Activated naive CD4-positive, alpha-beta T cell treated with Interleukin-2 at 50 U/mL for 16 hours (primary cell): Measurements from ENCODE around the gene CLMN.

Source experiments
- DNase-seq: peaks from one replicate; pipeline ENCODE4 v3.0.0-alpha.2; 2020

Gene CLMN

GRCh38 chr14:95258754-95259593 is 60.7 kb downstream of the CLMN start:
- DNase-seq, result no peak

DNA sequence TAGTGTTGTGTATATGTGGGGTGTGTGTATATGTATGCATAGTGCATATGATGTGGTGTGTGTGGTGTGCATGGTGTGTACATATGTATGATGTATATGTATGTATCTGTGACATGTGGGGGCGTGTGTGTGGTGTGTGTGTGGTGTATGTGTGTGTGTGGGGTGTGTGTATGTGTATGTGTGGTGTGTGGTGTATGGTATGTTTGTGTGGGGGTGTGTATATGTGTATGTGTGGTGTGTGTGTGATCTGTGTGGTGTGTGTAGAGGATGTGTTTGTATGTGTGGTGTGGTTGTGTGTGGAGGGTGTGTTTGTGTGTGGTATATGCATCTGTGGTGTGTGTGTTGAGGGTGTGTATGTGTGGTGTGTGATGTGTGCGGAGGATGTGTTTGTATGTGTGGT is 61.6 kb downstream of the CLMN start:
- no peak for DNase-seq

DNA sequence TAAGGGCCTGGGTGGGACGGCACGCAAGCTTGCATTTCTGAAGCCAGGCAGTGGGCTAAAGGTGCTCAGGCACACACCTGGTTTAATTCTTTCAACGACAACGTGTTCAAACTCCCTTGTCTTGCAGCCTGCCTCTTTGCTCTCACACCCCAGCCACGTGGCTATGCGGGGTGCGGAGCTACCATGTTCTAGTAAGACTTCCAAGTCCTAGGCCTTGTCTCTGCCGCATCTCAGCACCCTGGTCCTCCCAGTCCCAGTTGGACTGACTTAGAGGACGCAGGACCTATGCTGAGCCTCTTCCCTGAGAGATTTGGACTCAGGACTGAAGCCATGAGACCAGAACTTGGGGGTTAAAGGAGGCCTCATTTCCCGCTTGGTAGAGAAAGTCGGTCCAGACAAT is 62.2 kb downstream of the CLMN start:
- DNase-seq, result no peak

GRCh38 chr14:95256776-95257060 is 63.0 kb downstream of the CLMN start:
- DNase-seq, result no peak

- no peak for DNase-seq
These were observed 63.5 kb downstream of the CLMN start for GRCh38 chr14:95256002-95256775.

- DNase-seq, result no peak
These were observed 64.2 kb downstream of the CLMN start for GRCh38 chr14:95255487-95255886.

- DNase-seq, result no peak
These were observed 64.7 kb downstream of the CLMN start for GRCh38 chr14:95255013-95255412.

DNA sequence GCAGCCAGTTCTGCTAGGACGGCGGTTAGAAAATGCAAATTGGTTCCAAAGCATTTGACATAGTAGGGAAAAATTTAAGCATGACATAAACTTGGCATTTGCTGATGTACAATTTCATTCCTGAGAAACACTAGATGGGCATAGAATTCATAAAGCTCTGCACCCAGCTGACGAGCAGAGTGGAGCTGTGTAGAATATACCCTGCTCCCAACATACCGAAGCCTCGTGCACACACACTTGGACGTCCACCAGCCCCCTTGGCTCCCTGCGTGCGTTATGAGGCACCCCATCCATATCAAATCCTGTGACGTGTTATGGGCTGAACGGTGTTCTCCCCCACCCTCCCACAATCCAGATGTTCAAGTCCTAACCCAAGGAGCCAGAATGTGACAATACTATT is 65.4 kb downstream of the CLMN start:
- DNase-seq, result no peak

GRCh38 chr14:95253039-95253630 is 66.6 kb downstream of the CLMN start:
- DNase-seq, result no peak

DNA sequence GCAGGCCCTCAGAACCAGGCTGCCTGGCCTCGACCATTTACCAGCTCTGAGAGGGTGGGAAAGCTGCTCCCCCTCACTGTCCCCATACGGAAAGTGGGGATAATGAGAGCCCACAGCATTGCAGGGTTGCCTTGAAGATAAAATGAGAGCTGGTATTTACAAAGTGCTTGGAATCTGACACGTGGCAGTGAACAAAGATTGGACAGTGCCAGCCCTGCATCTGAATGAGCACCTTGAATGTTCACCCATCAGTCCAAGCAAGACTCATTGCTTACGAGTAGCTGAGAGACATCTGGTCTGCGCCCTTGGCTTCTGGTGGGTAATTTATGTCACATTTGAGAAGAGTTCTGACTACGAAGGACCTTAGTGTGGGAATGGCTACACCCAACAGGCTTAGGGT is 67.5 kb downstream of the CLMN start:
- no peak for DNase-seq

DNA sequence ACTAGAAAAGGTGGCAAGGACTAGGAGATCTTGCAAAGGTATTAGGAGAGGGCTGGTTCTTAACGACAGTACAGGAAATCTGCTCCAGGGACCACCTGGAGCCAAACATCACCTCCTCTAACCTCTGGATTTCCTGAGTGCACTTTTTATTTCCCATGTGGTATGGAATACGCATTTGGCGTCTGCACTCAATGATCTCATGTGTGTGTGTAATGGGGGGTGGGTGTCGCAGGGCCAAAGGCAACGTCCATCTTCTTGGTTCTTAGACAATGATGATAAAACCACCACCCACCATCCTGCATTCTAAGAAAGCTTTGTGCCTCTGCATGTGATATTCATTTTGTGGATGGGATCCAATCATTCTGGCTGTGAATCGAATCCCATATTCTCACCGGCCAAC is 68.8 kb downstream of the CLMN start:
- no peak for DNase-seq

GRCh38 chr14:95250140-95250769 is 69.5 kb downstream of the CLMN start:
- no peak for DNase-seq

DNA sequence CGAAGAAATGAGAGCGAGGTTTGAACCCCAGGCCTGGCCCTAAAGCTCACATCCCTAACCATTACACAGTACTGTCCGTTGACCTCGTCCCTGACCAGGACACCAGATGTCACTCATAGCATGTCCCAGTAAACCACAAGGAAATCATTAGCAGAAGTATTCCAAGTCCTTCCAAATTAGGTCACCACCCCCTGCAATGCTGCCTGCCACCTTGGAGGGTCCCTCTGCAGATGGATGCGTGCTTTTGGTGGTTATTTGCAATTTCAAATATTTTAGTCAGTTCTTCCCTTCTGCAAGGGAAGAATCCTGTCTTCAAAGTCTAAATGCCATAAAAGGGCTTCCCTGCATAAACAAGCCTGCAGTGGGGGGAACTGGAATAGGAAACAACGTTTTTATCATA is 71.3 kb downstream of the CLMN start:
- DNase-seq, result no peak

DNA sequence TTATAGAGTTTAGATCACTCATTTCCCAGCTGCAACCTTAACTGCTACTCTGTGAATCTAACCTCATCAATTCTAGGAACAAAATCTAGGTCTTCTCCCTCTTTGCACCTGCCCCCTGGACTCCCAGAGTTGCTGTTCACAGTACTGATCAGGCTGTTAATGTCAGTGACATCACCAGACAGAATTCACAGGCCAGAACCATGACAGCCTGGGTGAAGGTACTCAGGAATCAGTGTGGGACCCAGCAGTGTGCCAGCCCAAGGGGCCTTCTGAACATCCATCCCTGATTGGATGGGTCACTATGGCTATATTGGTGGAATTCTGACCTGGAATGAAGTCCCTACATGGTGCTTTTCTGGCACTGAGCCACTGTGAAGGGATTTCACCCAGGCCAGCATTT is 72.8 kb downstream of the CLMN start:
- no peak for DNase-seq

DNA sequence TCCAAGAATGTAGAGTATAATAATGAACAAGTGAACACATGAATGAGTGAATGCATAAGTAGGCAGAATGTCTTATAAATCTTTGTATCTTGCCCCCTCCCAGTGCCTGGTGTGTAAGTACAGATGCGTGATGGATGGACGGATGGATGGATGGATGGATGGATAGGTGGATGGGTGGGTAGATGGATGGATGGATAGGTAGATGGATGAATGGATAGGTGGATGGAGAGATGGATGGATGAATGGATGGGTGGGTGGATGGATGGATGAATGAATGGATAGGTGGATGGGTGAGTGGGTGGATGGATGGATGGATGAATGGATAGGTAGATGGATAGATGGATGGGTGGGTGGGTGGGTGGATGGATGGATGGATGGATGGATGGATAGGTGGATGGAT is 74.4 kb downstream of the CLMN start:
- no peak for DNase-seq

DNA sequence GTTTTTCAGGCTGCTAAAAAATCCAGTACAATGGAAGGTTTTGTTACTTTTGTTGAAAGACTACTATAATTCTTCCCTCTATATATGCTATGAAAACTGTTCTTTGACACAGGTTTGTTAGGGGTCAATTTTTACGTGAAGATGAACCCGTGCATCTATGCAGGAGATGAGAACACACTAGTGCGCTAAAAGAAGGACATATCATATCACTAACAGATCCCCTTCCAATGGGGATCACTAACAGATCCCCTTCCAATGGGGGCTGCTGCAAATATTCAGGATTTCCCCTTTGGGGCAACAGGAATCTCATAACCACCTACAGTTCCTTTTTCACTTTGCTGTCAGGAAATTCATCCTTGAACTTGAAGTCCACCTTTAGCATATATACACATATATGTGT is 75.1 kb downstream of the CLMN start:
- DNase-seq, result no peak

DNA sequence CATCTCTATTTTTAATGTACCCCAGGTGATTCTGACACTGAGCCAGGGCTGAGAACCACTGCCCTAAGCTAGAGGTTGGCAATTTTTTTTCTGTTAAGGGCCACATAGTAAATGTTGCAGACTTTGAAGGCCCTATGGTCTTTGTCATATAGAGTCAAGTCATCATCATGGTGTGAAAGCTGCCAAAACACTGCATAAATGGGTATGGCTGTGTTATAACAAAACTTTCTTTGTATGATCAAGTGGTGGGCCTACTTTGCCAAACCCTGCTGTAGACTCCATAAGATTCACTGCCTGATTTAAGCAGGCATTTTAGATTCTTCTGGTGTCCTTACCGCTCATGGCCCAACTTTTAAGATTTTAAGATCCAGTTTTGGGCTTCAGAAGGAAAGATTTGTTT is 76.8 kb downstream of the CLMN start:
- DNase-seq, result no peak

DNA sequence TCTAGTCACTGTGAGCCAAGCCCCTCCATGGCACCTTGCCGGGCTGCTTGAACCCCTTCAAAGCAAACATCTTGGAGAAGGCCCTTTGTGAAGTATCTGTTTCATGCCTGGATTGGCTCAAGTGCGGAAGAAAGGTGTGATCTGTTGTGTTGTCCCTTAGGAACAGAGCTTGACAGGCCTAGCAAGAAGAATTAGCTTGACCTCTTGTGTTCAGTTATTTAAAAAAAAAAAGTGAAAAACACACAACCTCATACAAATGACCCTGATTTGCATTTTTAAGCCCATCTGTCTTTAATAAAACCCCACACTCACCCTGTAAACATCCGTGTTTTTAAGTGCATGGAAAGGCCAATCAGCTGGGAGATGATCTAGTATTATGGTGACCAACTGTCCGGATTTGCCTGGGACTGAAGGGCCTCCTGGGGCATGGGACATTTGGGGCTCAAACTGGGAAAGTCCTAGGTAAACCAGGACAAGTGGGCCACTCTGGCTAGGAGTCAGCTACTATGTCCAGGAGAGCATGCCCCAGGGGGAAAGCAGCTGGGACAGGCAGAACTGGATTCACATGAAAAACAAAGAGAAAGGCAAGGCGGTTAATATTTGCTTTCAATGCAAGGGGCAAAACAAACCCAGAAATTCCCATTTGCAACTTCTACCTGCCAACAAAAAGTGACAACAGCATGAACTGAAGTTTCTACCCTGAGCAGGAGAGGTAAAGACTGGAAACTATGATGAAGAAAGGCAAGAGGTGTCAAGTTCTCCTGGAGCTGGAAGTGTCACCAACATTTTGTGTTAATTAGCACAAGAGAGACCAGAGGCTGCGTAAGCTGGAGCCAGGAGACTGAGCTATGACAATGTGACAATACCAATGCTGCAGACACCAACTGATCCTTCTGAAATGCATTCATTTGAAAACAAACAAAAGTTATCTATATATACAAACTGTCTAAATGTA is 78.6 kb downstream of the CLMN start:
- DNase-seq, result no peak

- DNase-seq, result no peak
These were observed 81.0 kb downstream of the CLMN start for GRCh38 chr14:95238487-95239298.

- no peak for DNase-seq
These were observed 81.8 kb downstream of the CLMN start for GRCh38 chr14:95237958-95238340.

- no peak for DNase-seq
These were observed 82.4 kb downstream of the CLMN start for GRCh38 chr14:95237121-95237957.
